NCI-H2227 treated with DMSO at 0.1 percent for 48 hours (cell line): ENCODE results near the gene LMNA.
"Not testable (repeated sequence)": the region's sequence is repeated elsewhere in the genome, so short reads cannot be mapped to it uniquely, and the experiment has no call there.

Experiments
- DNase-seq: peaks from one replicate; lab custom pipeline; 2025; lab: John Stamatoyannopoulos, UW

Gene LMNA

DNA sequence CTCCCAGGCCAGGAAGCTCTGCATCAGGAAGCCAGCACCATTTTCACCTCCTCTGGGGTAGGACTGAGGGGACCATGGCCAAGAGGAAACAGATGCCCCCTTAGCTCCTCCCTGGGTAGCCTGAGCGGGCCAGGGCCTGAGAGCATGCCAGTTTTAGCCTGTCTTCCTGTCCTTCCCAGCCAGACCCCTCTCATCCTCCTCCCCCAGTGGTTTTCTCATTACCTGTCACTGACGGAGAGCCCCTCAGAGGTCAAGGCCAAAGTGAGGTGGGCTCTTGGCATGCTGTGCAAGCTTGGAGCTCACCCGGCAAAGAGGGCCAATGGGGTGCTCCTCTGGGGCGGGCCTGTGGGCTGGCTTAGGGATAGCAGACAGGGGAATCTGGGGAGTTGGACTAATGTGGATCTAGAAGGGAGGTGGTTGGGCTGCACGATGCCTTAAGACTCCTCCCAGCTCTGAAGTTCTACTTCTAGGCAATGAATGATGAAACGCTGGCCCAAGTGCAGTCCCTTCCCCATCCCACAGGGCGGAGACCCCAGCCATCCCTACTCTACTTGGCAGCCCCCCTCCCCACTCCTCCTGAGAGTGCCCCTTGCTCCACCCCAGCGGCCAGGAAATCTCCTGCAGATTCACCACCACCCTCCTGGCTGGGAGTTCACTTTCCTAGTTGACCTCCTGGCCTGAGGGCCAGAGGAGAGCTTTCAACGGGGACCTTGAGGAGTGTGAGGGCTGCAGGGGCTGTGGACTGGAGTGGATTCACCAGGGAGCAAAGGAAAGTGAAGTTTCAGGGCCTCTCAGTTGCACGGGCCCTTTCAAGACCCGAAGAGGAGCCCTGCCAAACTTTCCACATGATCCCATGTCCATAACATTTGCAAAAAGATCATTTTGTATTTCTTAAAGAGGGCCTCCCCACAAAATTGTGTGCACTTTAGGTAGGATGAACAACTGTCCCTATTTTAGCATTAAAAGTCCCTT, 9.4 kb upstream of the LMNA start:
- no peak for DNase-seq

DNA sequence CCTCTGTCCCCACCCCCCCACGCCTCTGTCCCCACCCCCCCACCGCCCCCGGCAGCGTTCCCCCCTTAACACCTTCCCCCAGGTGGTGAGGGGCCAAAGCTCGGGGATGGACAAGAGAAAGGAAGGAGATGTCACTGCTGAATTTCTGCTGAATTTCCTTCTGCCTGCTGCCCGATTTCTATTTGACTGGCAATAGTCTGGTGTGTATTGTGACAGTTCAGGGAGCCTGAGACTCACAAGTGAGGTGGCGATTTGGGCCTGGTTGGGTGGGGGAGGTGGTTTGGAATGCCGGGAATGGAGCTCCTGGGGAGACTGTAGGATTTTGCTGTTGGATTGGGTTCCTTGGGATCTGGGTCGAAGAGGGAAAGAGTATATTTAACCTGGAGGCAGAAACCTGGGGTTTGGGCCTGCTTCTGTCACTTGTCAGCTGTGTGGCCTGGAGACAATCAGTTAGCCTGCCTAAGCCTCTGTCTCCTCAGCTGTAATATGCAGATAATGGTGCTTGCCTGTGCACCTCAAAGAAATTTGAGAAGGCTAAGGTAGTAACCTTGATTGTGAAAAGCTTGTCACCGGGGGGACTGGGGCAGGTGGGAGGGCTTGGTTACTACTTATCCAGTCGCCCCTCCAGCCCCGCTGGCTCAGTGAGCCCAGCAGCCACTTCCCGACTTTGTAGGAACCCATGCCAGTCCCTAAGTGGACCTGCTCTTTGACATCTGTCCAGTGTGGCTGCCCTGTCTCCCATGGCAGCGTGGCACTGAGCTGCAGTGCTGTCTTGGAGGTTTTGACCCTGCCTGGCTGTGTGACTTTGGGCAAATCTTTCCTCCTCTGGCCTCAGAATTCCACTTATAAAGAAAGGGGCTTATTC, 7.7 kb upstream of the LMNA start:
- no peak for DNase-seq

DNA sequence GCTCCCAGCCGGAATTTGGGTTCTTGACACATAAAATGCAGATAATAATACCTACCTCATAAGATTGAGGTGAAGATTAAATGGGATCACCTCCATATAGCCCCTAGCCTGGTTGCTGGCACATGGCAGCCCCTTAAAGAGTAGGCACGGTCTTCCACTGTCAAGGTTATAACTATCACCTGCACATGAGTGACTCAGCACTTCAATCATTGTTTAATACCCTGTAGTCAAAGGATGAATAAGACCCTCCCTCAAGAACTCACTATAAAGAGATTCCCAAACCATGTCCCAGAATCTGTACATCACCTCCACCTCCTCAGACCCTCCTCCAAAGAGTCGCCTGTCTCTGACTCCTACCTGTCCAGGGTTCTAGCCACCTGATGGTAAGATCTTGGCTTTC, 6.5 kb upstream of the LMNA start:
- no peak for DNase-seq

DNA sequence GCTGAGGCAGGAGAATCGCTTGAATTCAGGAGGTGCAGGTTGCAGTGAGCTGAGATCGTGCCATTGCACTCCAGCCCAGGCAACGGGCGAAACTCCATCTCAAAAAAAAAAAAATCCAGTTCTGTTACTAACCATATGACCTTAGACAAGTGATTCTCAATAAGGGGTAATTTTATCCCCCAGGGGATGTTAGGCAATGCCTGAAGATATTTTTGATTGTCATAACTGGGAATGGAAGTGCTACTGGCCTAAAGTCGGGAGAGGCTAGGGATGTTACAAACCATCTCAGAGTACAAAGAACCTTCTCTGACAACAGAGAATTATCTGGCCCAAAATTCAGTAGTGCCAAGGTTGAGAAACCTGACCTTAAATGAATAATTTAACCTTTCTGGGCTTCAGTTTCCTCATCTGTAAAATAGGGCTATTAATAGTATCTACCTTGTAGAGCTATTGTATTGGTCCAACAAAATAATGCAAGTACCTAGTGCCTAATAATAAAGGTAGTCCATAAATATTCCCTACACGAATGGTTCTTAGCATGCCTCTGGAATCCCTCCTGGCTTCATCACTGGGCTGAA, 5.8 kb upstream of the LMNA start:
- no peak for DNase-seq

DNA sequence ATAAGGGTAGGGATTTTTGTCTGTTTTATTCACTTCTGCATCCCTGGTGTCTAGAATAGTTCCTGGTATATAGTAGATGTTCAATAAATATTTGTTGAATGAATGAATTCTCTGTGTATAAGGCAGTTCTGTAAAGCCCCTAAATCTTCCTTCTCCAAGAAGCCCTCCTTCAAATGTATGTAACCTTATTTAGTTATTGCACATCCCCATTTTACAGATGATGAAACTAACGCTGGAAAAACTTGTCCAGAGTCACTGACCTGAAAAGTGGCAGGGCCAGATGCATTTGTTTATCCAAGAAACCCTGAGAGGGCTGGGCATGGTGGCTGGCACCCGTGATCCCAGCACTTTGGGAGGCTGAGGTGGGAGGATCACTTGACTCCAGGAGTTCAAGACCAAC, 4.3 kb upstream of the LMNA start:
- no peak for DNase-seq

DNA sequence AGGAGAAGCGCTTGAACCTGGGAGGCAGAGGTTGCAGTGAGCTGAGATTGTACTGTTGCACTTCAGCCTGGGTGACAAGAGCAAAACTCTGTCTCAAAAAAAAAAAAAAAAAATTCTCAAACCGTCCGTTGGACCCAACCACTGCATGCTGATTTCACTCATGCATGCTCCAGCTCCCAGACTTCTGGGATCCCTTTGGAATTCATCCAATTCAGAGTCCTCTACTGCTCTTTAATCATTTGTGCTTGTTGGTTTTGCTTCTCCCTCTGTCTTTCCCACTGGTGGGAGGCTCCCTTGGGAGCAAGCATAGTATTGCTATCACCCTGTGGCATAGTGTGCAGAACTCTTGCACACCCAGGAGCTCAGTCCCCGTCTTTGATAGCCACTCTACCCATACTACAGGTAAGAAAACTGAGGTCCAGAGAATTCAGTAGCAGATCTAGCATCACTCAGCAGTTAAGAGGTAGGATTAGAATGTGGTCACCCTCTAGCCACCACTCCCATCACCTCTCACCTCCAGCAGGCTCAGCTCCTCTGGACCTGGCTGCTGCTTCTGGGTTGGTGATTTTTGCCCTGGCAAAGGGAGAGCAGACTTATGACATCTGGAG, 3.1 kb upstream of the LMNA start:
- DNase-seq, result no peak

DNA sequence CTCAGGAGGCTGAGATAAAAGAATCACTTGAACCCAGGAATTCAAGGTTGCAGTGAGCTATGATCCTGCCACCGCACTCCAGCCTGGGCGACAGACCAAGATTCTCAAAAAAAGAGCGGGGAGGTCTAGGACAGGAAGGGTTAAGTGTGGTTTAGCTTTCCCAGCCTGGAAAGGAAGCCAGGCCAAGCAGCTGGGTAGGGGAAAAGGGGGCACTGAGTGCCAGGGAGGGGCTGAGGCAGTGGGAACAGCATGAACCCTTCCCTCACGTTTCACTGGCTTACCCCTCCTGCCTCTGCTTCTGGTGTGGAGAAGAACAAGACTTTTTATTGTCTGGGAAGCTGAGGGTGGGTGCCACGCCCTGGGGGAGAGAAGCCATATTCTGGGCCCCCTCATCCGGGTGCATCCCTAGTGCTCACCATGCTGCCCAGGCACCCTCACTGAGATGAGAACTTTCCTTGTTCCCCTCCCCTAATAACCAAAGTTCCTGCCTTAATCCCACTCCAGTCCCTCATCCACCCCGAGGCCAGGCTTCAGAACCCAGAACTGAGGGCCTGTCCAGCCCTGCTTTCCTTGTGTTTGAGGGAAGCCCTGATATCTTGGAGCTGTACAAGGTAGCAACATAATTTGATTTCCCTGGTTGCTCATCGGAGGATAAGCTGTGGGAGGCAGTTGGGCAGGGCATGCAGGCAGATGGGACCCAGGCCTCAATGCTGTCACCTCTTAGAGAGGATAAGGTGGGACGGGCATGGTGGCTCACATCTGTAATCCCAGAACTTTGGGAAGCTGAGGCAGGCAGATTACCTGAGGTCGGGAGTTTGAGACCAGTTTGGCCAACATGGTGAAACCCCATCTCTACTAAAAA, 2.0 kb upstream of the LMNA start:
- DNase-seq, result no peak

DNA sequence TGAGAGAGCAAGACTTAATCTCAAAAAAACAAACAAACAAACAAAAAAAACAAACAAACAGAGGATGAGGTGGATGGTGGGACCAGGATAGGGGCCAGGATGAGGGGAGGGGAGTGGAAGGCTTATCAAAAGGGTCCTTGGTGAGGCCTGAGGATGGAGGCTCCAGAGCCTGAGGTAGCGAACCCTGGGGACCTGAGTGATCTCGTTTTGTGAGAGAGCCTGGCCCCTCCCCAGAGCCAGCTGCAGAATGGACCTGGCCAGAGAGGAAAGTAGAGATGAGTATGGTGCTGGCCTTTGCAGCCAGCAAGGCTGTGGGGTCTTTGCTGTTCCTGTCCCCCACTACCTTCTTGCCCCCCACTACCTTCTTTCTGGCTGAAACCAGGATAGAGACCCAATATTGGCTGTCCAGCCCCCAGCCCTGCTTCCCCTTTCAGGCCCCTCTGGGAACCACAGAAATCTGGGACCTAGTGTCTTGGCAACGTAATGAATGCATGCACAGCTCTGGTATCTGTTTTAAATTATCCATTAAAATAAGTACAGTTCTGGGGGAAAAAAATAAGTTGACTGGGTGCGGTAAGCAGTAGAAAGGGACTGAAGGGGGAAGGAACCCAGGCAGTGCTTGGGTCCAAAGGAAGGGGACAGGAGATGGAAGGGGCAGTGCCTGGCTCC, 1.1 kb upstream of the LMNA start:
- no peak for DNase-seq

DNA sequence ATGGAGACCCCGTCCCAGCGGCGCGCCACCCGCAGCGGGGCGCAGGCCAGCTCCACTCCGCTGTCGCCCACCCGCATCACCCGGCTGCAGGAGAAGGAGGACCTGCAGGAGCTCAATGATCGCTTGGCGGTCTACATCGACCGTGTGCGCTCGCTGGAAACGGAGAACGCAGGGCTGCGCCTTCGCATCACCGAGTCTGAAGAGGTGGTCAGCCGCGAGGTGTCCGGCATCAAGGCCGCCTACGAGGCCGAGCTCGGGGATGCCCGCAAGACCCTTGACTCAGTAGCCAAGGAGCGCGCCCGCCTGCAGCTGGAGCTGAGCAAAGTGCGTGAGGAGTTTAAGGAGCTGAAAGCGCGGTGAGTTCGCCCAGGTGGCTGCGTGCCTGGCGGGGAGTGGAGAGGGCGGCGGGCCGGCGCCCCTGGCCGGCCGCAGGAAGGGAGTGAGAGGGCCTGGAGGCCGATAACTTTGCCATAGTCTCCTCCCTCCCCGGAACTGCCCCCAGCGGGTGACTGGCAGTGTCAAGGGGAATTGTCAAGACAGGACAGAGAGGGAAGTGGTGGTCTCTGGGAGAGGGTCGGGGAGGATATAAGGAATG, 505 bp downstream of the LMNA start:
- DNase-seq, result no peak

DNA sequence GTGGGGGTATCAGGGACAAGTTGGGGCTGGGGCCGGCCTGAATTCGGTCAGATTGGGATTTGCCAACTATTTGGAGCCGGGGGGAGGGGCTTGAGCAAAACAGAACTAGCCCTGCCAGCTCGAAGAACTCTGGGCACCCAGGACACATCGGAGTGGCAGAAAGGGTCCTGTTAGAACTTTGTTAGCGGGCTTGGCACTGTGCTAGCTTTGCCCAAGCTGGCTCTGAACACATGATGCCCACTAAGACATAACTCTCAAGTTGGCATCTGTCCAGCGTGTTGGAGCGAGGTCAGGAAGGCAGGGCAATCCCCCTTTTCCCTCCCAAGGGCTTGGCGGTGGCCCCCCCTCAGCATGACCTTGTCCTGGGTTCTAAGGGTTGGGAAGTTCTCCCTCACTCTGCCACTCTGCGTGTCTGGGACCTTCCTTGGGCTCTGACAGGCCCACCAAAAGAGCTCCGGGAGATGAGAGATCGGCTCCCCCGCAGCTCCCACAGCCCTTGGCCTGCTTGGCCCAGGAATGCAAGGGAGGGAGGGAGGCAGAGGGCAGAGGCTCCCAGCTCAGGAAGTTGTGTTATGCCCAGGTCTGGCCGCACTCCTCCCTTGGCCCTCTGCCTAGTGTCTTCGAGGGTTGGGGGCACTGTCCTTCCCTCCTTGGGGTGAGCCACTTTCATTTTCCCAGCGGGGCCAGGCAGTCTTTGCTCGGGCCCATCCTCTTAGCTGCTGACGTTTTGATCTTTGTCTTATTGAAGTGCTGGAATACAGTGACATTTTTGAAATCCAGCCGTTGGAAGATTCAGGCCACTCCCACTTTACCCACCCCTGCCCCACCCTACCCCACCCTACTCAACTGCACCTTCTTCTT, 1.2 kb downstream of the LMNA start:
- DNase-seq, result no peak

DNA sequence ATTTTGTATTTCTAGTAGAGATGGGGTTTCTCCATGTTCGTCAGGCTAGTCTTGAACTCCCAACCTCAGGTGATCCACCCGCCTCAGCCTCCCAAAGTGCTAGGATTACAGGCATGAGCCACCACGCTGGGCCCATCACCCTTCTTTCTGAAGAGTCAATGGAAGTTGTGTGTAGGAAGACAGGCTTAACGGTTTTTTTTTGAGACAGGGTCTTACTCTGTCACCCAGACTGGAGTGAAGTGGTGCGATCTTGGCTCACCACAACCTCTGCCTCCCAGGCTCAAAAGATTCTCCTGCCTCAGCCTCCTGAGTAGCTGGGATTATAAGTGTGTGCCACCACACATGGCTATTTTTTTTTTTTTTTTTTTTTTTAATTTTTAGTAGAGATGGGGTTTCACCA, 2.2 kb downstream of the LMNA start:
- not testable (repeated sequence) for DNase-seq

DNA sequence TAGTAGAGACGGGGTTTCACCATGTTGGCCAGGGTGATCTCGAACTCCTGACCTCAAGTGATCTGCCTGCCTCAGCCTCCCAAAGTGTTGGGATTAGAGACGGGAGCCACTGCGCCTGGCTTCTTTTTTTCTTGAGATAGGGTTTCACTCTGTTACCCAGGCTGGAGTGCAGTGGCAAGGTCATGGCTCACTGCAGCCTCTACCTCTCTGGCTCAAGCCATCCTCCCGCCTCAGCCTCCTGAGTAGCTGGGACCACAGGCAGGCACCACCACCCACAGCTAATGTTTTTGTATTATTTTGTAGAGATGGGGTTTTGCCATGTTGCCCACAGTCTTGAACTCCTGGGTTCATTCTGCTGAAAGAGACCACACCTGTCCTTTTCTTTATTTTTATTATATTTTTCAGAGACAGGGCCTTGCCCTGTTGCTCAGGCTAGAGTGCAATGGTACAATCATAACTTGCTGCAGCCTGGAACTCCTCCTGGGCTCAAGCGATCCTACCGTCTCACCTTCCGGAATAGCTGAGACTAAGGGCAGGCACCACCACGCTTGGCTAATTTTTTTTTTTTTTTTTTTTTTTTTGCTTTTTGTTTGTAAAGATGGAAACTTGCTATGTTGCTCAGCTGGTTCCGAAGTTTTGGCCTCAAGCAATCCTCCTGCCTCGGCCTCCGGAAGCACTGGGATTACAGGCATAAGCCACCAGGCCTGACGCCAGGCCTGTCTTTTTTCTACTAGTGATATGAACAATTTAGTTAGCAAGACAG, 3.1 kb downstream of the LMNA start:
- no peak for DNase-seq

DNA sequence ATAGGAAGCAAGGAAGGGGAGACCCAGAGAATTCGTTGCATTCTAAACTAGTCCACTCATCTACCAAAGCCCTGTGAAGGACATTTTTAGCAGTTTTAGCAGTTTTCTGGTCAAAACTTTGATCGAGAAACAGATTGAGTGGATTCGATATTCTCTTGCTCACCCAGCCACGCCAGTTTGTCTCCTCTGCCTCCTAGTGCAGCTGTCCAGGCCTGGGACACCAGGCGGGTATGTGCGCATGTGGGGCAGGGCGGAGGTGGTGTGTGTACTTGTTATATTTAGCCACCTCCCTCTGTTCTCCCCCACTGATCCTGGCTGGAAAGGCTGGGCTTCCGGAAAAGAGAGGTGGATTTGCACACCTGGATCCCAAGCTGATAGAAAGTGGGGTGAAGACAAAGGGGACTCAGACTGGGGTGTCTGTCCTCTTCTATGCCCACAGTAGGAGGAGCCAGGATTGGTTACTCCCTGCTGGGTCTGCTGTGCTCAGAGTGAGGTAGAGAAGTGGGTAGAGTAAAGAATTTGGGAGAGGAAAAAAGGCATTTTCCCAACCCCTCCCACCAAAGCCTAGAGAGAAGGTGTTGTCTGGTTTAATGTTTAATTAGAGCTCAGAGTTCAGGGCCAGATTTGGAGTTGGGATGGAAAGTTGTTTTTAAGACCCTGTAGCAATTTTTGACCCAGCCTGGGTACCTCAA, 3.8 kb downstream of the LMNA start:
- DNase-seq, result no peak

DNA sequence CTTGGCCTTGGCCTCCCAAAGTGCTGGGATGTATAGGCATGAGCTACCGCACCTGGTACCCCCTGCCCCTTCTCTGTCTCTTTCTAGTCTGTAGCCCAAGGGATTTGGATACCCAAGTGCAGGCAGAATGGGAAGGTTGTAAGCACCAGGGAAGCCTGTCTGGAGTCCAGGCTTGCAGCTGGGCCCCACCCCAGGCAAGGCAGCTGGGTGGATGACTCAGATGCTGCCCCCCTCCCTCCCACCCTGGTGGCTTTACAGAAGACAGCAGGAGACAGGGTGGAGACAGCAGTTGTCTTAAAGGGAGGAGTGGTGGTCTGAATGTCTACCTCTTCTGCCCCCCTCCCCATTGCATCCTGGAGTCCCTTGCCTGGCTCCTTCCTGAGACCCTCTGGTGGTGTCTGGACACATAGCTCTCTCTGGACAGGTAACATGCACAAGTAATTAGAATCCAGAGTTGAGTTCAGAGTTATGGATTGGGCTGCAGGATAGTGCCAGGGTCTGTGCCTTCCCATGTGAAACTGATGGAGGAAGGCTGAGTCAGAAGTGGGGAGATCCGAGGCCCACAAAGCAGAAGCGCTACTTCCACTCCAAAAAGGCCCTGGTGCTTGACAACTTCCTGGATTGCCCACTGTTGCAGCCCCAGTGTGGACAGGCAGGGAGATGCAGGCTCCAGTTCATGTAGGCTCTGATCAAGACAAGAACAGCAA, 5.1 kb downstream of the LMNA start:
- no peak for DNase-seq

DNA sequence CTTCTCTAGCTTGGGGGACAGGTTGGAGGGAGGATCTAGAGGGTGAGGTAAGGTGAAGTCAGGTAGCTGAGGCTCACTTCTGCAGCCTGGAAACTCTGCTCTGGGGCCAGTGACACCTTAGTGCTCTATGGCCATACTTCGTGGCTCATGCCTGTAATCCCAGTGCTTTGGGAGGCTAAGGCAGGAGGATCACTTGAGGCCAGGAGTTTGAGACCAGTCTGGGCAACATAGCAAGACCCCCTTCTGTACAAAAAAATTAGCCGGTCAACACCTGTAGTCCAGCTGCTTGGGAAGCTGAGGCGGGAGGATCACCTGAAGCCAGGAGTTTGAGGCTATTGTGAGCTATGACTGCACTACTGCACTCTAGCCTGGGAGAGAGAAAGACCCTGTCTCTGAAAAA, 5.8 kb downstream of the LMNA start:
- DNase-seq, result no peak

DNA sequence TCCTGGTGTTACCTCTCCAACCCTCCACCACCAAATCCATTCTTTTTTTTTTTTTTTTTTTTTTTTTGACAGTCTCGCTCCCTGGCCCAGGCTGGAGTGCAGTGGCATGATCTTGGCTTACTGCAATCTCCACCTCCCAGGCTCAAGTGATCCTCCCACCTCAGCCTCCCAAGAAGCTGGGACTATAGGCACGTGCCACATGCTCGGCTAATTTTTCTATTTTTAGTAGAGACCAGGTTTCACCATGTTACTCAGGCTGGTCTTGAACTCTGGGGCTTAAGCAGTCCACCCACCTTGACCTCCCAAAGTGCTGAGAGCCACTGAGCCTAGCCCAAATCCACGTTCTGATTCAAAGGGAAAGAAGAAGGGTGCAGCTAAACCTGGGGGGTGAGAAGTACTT, 6.5 kb downstream of the LMNA start:
- DNase-seq, result not testable (repeated sequence)

DNA sequence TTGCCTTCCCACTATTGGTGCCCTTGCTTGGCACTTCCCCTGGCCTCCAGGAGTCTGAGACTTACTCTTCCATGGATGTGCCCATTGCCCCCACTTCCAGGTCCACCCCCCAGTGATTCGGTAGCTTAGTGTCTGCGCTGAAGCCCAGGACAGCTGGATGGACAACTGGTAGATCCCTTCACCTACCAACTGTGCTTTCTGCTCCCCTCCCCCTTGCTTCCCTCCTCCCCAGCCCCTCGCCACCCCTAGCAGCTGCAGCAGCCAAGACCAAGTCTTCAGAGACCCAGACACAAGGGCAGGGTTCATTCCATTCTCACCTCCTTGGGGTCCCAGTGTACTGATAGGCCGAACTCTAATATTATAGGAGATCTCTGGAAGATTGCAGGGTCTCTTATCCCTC, 6.9 kb downstream of the LMNA start:
- DNase-seq, result no peak
